Suprapubic skin (tissue), 4 donors: Measurements from ENCODE around the gene MAP2K3.
"Not testable (repeated sequence)": the region's sequence is repeated elsewhere in the genome, so short reads cannot be mapped to it uniquely, and the experiment has no call there.

Source experiments
- CTCF ChIP-seq, 2 donors: fragments of 200-600 bp in 1 of 2; fragments of 450-650 bp in 1 of 2; sonication (generic) in 1 of 2; IDR thresholded peaks; one replicate each; pipeline ENCODE4 v1.5.1; 2016 to 2019; ENCODE audit warnings: antibody characterized with exemption in 2 of 2, mild to moderate bottlenecking in 1 of 2, moderate library complexity in 1 of 2
- POLR2A ChIP-seq, 2 donors: fragments of 450-650 bp; IDR thresholded peaks; one replicate each; pipeline ENCODE4 v1.6.1; 2017; ENCODE audit warnings: antibody characterized with exemption in 2 of 2, mild to moderate bottlenecking in 2 of 2, moderate library complexity in 2 of 2
- POLR2AphosphoS5 ChIP-seq, 3 donors: sonication (generic); formaldehyde crosslinking; IDR thresholded peaks; one replicate each; pipeline ENCODE4 v1.6.1; 2017; ENCODE audit warnings: antibody characterized with exemption in 3 of 3

DNA sequence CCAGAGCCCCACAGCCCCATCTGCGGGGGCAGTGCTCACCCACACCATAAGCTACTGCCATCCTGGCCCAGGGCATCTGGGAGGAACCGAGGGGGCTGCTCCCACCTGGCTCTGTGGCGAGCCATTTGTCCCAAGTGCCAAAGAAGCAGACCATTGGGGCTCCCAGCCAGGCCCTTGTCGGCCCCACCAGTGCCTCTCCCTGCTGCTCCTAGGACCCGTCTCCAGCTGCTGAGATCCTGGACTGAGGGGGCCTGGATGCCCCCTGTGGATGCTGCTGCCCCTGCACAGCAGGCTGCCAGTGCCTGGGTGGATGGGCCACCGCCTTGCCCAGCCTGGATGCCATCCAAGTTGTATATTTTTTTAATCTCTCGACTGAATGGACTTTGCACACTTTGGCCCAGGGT lies 29.8 kb downstream of the MAP2K3 start:
- not testable (repeated sequence) for TF ChIP-seq CTCF, POLR2AphosphoS5, POLR2A (IDR thresholded peaks at IDR 0.05)
